Neuronal stem cell (in vitro differentiated cells): Measurements from ENCODE around the gene MX1.

Source experiments
- DNase-seq: peaks from one replicate; pipeline ENCODE4 v3.0.0-alpha.2; 2013; ENCODE audit warnings: low spot score
- H2AFZ ChIP-seq: one replicate; pipeline ENCODE4 v1.6.1; 2013; ENCODE audit warnings: mild to moderate bottlenecking, low read length, inconsistent platforms
- H2AK5ac ChIP-seq: 2 replicates; pipeline ENCODE4 v1.6.1; 2013; ENCODE audit warnings: low read depth, mild to moderate bottlenecking, inconsistent platforms, low read length, moderate library complexity, mixed read lengths
- H2BK120ac ChIP-seq: 2 replicates; pipeline ENCODE4 v1.6.1; 2013; ENCODE audit warnings: low read depth, mild to moderate bottlenecking, inconsistent platforms, low read length, moderate library complexity, mixed read lengths
- H2BK12ac ChIP-seq: one replicate; pipeline ENCODE4 v1.6.1; 2013; ENCODE audit warnings: low read length, inconsistent platforms
- H2BK15ac ChIP-seq: 2 replicates; pipeline ENCODE4 v1.6.1; 2013; ENCODE audit warnings: mild to moderate bottlenecking, low read length, inconsistent platforms, mixed read lengths
- H2BK5ac ChIP-seq: one replicate; pipeline ENCODE4 v1.6.1; 2013; ENCODE audit warnings: inconsistent platforms, mild to moderate bottlenecking, low read length, moderate library complexity
- H3K14ac ChIP-seq: one replicate; pipeline ENCODE4 v1.6.1; 2013; ENCODE audit warnings: low read length, inconsistent platforms
- H3K18ac ChIP-seq: 2 replicates; pipeline ENCODE4 v1.6.1; 2013; ENCODE audit warnings: low read length, inconsistent platforms
- H3K23ac ChIP-seq: 2 replicates; pipeline ENCODE4 v1.6.1; 2013; ENCODE audit warnings: low read depth, mild to moderate bottlenecking, mixed read lengths, low read length, inconsistent platforms; ENCODE audit not compliant: poor library complexity
- H3K27ac ChIP-seq: replicated peaks from 3 replicates; pipeline ENCODE4 v1.5.1; 2013; ENCODE audit warnings: low read length, inconsistent platforms
- H3K27me3 ChIP-seq, 3 experiments: 2 replicates each; pipeline ENCODE4 v1.6.1; 2013; ENCODE audit warnings: low read length in 3 of 3, mild to moderate bottlenecking in 2 of 3, inconsistent platforms in 1 of 3, low read depth in 1 of 3, mixed read lengths in 1 of 3, moderate library complexity in 1 of 3; ENCODE audit not compliant: control insufficient read depth in 3 of 3, insufficient read depth in 3 of 3
- H3K36me3 ChIP-seq, 2 donors: replicated peaks in 1 of 2; 2 replicates each; pipeline ENCODE4 v1.6.1; 2013; ENCODE audit warnings: low read length in 2 of 2; ENCODE audit not compliant: control insufficient read depth in 2 of 2, insufficient read depth in 2 of 2
- H3K4ac ChIP-seq: 2 replicates; pipeline ENCODE4 v1.6.1; 2013; ENCODE audit warnings: inconsistent platforms, mild to moderate bottlenecking, low read length, moderate library complexity
- H3K4me1 ChIP-seq, 2 donors: 1 replicate in 1 of 2; 2 replicates in 1 of 2; pipeline ENCODE4 v1.6.1; 2013; ENCODE audit warnings: low read length in 2 of 2, low read depth in 1 of 2; ENCODE audit not compliant: control insufficient read depth in 2 of 2, insufficient read depth in 1 of 2
- H3K4me2 ChIP-seq: one replicate; pipeline ENCODE4 v1.6.1; 2013; ENCODE audit warnings: mild to moderate bottlenecking, low read length, inconsistent platforms; ENCODE audit not compliant: insufficient read depth, poor library complexity, severe bottlenecking
- H3K4me3 ChIP-seq, 2 donors: 2 replicates each; pipeline ENCODE4 v1.5.1; 2013; ENCODE audit warnings: low read length in 2 of 2, mild to moderate bottlenecking in 2 of 2, inconsistent platforms in 1 of 2, moderate library complexity in 1 of 2
- H3K79me1 ChIP-seq: one replicate; pipeline ENCODE4 v1.6.1; 2013; ENCODE audit warnings: low read depth, mild to moderate bottlenecking, inconsistent platforms, low read length, moderate library complexity
- H3K9ac ChIP-seq: one replicate; pipeline ENCODE4 v1.6.1; 2013; ENCODE audit warnings: mild to moderate bottlenecking, low read depth, low read length, inconsistent platforms; ENCODE audit not compliant: poor library complexity
- H3K9me3 ChIP-seq, 2 donors: replicated peaks in 1 of 2; 2 replicates each; pipeline versions ENCODE3 to v1.6.1; 2013; ENCODE audit warnings: low read length in 2 of 2, mild to moderate bottlenecking in 2 of 2, inconsistent platforms in 1 of 2, low read depth in 1 of 2, mixed read lengths in 1 of 2, moderate library complexity in 1 of 2; ENCODE audit not compliant: control insufficient read depth in 2 of 2, insufficient read depth in 1 of 2
- H4K8ac ChIP-seq: one replicate; pipeline ENCODE4 v1.6.1; 2013; ENCODE audit warnings: low read depth, mild to moderate bottlenecking, inconsistent platforms, low read length, moderate library complexity
- H4K91ac ChIP-seq: one replicate; pipeline ENCODE4 v1.6.1; 2013; ENCODE audit warnings: low read length, low read depth, mild to moderate bottlenecking, inconsistent platforms; ENCODE audit not compliant: poor library complexity
- WGBS, 2 donors: extraction: QIAGEN DNeasy Blood & Tissue Kit; methylation state at CpG; one replicate each; pipeline ENCODE4 v1.1.7; 2013; ENCODE audit warnings: missing lambda C conversion rate in 2 of 2, mixed read lengths in 1 of 2; ENCODE audit not compliant: insufficient read length in 2 of 2, insufficient replicate concordance in 1 of 2; ENCODE audit errors: extremely low coverage in 2 of 2; 5-methylcytosine and 5-hydroxymethylcytosine counted together

Gene MX1

GRCh38 chr21:41466024-41466820 is 40.2 kb downstream of the MX1 start:
- Histone ChIP-seq H3K4ac (no peak overlapping the region), H2AFZ (no peak overlapping the region), H3K9ac (no peak overlapping the region), H3K4me2 (no peak overlapping the region), H2AK5ac (peak overlapping the region; percentile 36), H2BK5ac (no peak overlapping the region), H3K18ac (peak overlapping the region; percentile 73), H3K23ac (no peak overlapping the region), H3K14ac (no peak overlapping the region), H3K4me3 (peak overlapping the region in 1 of 2 donors; percentile 25), H4K8ac (peak overlapping the region; percentile 53), H2BK120ac (no peak overlapping the region), H2BK15ac (no peak overlapping the region), H3K9me3 (no peaks in the 10 kb centered on the region), H4K91ac (no peak overlapping the region), H3K4me1 (peaks cover 0 to 1% of the 10 kb centered on the region in 2 donors), H3K36me3 (no peaks in the 10 kb centered on the region), H3K27ac (no peak overlapping the region), H2BK12ac (no peak overlapping the region), H3K27me3 (no peaks in the 10 kb centered on the region), H3K79me1 (no peaks in the 10 kb centered on the region)
- DNase-seq: no peak
- no CpG with 5 or more reads among the region's 23 CpGs for WGBS, 2 donors

GRCh38 chr21:41470054-41470453 is 44.0 kb downstream of the MX1 start:
- no peak overlapping the region for H4K8ac ChIP-seq
- no peak overlapping the region for H2AFZ ChIP-seq
- no CpG with 5 or more reads among the region's 5 CpGs for WGBS, 2 donors
- no peak overlapping the region for H2BK120ac ChIP-seq
- no peak overlapping the region for H3K4me2 ChIP-seq
- no peak overlapping the region for H2AK5ac ChIP-seq
- H3K9me3 ChIP-seq: no peaks in the 10 kb centered on the region
- H3K9ac ChIP-seq: no peak overlapping the region
- no peak overlapping the region for H3K4me3 ChIP-seq
- H3K18ac ChIP-seq: no peak overlapping the region
- H3K23ac ChIP-seq: no peak overlapping the region
- H3K36me3 ChIP-seq: no peaks in the 10 kb centered on the region
- H4K91ac ChIP-seq: no peak overlapping the region
- no peak overlapping the region for H2BK12ac ChIP-seq
- H3K4me1 ChIP-seq: peaks cover 0 to 1% of the 10 kb centered on the region in 2 donors
- no peak for DNase-seq
- no peak overlapping the region for H2BK5ac ChIP-seq
- H2BK15ac ChIP-seq: no peak overlapping the region
- H3K79me1 ChIP-seq: no peaks in the 10 kb centered on the region
- H3K27me3 ChIP-seq: no peaks in the 10 kb centered on the region
- H3K27ac ChIP-seq: no peak overlapping the region
- H3K14ac ChIP-seq: no peak overlapping the region
- no peak overlapping the region for H3K4ac ChIP-seq

- no CpG with 5 or more reads among the region's 33 CpGs for WGBS, 2 donors
- Histone ChIP-seq H3K36me3 (no peaks in the 10 kb centered on the region), H2BK12ac (no peak overlapping the region), H3K27ac (no peak overlapping the region), H3K9ac (peak overlapping the region; percentile 55), H3K4me2 (no peak overlapping the region), H2AK5ac (peak overlapping the region; percentile 89), H3K9me3 (no peaks in the 10 kb centered on the region), H3K79me1 (no peaks in the 10 kb centered on the region), H2BK5ac (no peak overlapping the region), H3K18ac (peak overlapping the region; percentile 66), H3K27me3 (no peaks in the 10 kb centered on the region), H3K23ac (peak overlapping the region; percentile 67), H3K4me3 (peak overlapping the region in 1 of 2 donors; percentile 59), H3K4me1 (peaks cover 0 to 9% of the 10 kb centered on the region in 2 donors), H2BK120ac (no peak overlapping the region), H4K91ac (peak overlapping the region; percentile 46), H3K14ac (peak overlapping the region; percentile 94), H4K8ac (peak overlapping the region; percentile 30), H2AFZ (no peak overlapping the region), H2BK15ac (peak overlapping the region; percentile 75), H3K4ac (peak overlapping the region; percentile 41)
- no peak for DNase-seq
Observed at GRCh38 chr21:41472753-41473548, 46.9 kb downstream of the MX1 start.
